ENCODE data around the gene ZMIZ1.

- no peak for TF ChIP-seq CTCF (IDR thresholded peaks at IDR 0.05; ENCODE audit: low read depth, low read length)
- no peak for TF ChIP-seq POLR2A (IDR thresholded peaks at IDR 0.05; ENCODE audit: extremely low read depth, insufficient read length)
- no peak for TF ChIP-seq MAX (IDR thresholded peaks at IDR 0.05; ENCODE audit: low read depth, low read length)
Measured at GRCh38 chr10:79264942-79265341, 196.2 kb downstream of the ZMIZ1 start.

Data from NB4 (cell line).